GM18907 (cell line): ENCODE results near the gene PTRHD1.

Source experiments
- ATAC-seq: cut with Tn5 transposase; IDR thresholded peaks from one replicate; pipeline ENCODE4 v1.9.1; 2021; ENCODE audit warnings: mild to moderate bottlenecking, moderate library complexity; ENCODE audit not compliant: unreplicated experiment

PTRHD1 gene

GRCh38 chr2:24763843-24764242 is 29.3 kb downstream of the PTRHD1 start:
- no peak for ATAC-seq

GRCh38 chr2:24762518-24762917 is 30.7 kb downstream of the PTRHD1 start:
- ATAC-seq: no peak

- ATAC-seq: no peak
Measured at GRCh38 chr2:24761866-24762265, 31.3 kb downstream of the PTRHD1 start.

GRCh38 chr2:24756789-24757188 is 36.4 kb downstream of the PTRHD1 start:
- no peak for ATAC-seq

GRCh38 chr2:24754985-24755705 is 38.0 kb downstream of the PTRHD1 start:
- no peak for ATAC-seq

- ATAC-seq: no peak
Measured at GRCh38 chr2:24749069-24749691, 44.0 kb downstream of the PTRHD1 start.

GRCh38 chr2:24747299-24747698 is 45.9 kb downstream of the PTRHD1 start:
- no peak for ATAC-seq

- ATAC-seq: no peak
Measured at GRCh38 chr2:24745825-24746224, 47.4 kb downstream of the PTRHD1 start.

GRCh38 chr2:24744356-24744755 is 48.8 kb downstream of the PTRHD1 start:
- no peak for ATAC-seq

GRCh38 chr2:24743924-24744323 is 49.3 kb downstream of the PTRHD1 start:
- ATAC-seq: no peak

GRCh38 chr2:24742730-24743129 is 50.5 kb downstream of the PTRHD1 start:
- no peak for ATAC-seq

- no peak for ATAC-seq
Measured at GRCh38 chr2:24740142-24740541, 53.0 kb downstream of the PTRHD1 start.
